ENCODE results near the gene FLVCR2. TPM values are rescaled to one million over a fixed set of nuclear protein-coding genes. Genes with fewer than 3 reads are reported as not detected.

The FLVCR2 gene
- total RNA-seq, 1 experiment from 2014 or later, result 3.2 TPM

DNA sequence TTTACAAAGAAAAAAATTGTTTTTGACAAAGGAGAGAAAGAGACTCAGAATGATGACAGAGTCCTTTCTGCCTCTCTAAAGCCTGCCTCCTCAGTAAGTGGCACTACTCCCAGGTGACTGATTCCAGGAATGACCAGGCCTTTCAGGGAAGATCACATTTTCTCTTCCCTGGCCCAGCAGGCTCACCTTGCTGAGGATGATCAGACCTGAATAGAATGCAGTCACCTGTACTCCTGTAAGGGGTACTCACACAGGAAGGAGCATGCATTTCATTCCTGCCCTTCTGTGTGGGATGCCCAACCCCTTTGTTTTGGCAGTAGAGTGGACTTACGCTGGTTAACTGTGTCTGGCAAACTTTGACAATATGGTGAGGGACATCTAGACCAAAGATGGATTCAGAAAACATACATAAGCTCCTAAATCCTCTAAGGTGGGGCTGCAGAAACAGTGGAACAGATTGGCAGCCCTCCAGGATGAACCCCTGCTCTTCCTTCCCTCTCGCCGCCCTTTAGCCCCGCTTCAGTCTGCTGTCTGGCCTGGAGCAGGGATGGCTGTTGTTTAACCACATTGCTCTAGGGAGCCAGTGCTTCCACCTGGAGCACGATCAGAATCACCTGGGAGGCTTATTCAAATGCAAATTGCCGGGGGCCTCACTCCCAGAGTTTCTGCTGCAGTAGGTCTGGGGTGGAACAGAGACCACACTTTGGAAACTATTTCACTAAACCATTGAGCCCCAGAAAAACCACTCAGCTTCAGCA, 52.5 kb downstream of the FLVCR2 start:
- no peak overlapping the region for H3K27ac Mint-ChIP-seq (ENCODE audit: low read depth, unreplicated experiment)
- CTCF ChIA-PET, result interaction anchor here (1.5 kb wide), 1 partner anchor 53 kb away, joined by 6 read pairs; no protein-coding TSS in a partner anchor
- TF ChIP-seq, protein P1, sequence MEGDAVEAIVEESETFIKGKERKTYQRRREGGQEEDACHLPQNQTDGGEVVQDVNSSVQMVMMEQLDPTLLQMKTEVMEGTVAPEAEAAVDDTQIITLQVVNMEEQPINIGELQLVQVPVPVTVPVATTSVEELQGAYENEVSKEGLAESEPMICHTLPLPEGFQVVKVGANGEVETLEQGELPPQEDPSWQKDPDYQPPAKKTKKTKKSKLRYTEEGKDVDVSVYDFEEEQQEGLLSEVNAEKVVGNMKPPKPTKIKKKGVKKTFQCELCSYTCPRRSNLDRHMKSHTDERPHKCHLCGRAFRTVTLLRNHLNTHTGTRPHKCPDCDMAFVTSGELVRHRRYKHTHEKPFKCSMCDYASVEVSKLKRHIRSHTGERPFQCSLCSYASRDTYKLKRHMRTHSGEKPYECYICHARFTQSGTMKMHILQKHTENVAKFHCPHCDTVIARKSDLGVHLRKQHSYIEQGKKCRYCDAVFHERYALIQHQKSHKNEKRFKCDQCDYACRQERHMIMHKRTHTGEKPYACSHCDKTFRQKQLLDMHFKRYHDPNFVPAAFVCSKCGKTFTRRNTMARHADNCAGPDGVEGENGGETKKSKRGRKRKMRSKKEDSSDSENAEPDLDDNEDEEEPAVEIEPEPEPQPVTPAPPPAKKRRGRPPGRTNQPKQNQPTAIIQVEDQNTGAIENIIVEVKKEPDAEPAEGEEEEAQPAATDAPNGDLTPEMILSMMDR (IDR thresholded peaks at IDR 0.05; ENCODE audit: unreplicated experiment), result no peak
- intact Hi-C loops (cut with micrococcal nuclease), result no loop called here
- no peaks in the 10 kb centered on the region for H3K27me3 Mint-ChIP-seq (ENCODE audit: insufficient read depth, unreplicated experiment)
- no peaks in the 10 kb centered on the region for H3K9me3 Mint-ChIP-seq (ENCODE audit: unreplicated experiment)
- no peaks in the 10 kb centered on the region for H3K36me3 Mint-ChIP-seq (ENCODE audit: insufficient read depth, unreplicated experiment)
- peaks cover 5% of the 10 kb centered on the region for H3K4me1 Mint-ChIP-seq (ENCODE audit: insufficient read depth, unreplicated experiment)
- no TSS peak for BruUV-seq (replicated peaks)
- POLR2A ChIA-PET, result no interaction called here
- H3K4me3 Mint-ChIP-seq (ENCODE audit: unreplicated experiment), result no peak overlapping the region
- no peak for DNase-seq (ENCODE audit: unreplicated experiment)

DNA sequence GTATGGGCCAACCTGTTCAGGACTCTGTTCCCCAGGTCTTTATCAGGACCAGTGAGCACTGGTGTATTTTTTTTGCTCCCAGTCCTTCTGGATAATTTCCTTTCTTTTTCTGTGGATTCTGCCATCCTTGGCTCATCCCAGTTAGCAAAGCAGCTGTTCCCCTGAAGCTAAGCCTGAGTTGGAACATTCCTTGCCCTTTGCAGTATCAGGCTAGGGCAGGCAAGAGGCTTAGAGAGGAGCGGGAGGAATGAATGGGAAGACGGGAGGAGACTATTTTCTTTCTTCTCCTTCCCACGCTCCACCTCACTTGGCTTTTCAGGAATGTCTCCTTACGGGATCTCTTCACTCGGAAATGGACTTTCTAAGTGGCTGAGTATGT, 53.0 kb downstream of the FLVCR2 start:
- no TSS peak for BruUV-seq (replicated peaks)

DNA sequence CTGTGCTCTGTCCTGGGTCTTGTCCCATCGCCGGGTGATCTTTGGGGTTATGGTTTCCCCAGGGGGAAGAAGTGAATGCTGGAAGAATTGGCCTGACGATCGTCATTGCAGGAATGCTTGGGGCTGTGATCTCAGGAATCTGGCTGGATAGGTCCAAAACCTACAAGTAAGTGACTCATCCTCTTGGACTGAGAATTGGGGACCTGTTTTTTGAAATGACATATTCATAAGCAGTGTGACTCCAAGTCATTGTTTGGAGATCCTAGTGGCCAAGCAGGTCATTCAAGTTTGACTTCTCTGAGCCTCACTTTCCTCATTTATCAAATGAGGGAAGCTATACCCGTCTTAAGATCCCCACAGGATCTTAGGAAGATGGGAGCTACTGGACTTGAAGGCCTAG, 56.4 kb downstream of the FLVCR2 start:
- H3K4me3 Mint-ChIP-seq (ENCODE audit: unreplicated experiment), result no peak overlapping the region
- TF ChIP-seq, protein P1 (IDR thresholded peaks at IDR 0.05; ENCODE audit: unreplicated experiment), result no peak
- H3K36me3 Mint-ChIP-seq (ENCODE audit: insufficient read depth, unreplicated experiment), result no peaks in the 10 kb centered on the region
- DNase-seq (ENCODE audit: unreplicated experiment), result no peak
- no peaks in the 10 kb centered on the region for H3K9me3 Mint-ChIP-seq (ENCODE audit: unreplicated experiment)
- POLR2A ChIA-PET, result interaction anchor here (0.7 kb wide), 1 partner anchor 811 kb away, joined by 4 read pairs; no protein-coding TSS in a partner anchor
- intact Hi-C loops (cut with micrococcal nuclease), result no loop called here
- no peak overlapping the region for H3K27ac Mint-ChIP-seq (ENCODE audit: low read depth, unreplicated experiment)
- BruUV-seq (replicated peaks), result no TSS peak
- H3K4me1 Mint-ChIP-seq (ENCODE audit: insufficient read depth, unreplicated experiment), result peaks cover 5% of the 10 kb centered on the region
- H3K27me3 Mint-ChIP-seq (ENCODE audit: insufficient read depth, unreplicated experiment), result no peaks in the 10 kb centered on the region
- CTCF ChIA-PET, result interaction anchor here (1.5 kb wide), 1 partner anchor 58 kb away, joined by 3 read pairs; no protein-coding TSS in a partner anchor

More for the DNA sequence above, 53.0 kb downstream of the FLVCR2 start:
- CTCF ChIA-PET, result interaction anchor here (0.7 to 1.5 kb wide), 3 partner anchors 22 to 54 kb away, joined by 3 to 6 read pairs (median 5); no protein-coding TSS in a partner anchor
- peaks cover 5% of the 10 kb centered on the region for H3K4me1 Mint-ChIP-seq (ENCODE audit: insufficient read depth, unreplicated experiment)
- H3K27me3 Mint-ChIP-seq (ENCODE audit: insufficient read depth, unreplicated experiment), result no peaks in the 10 kb centered on the region
- H3K4me3 Mint-ChIP-seq (ENCODE audit: unreplicated experiment), result no peak overlapping the region
- no peaks in the 10 kb centered on the region for H3K9me3 Mint-ChIP-seq (ENCODE audit: unreplicated experiment)
- DNase-seq (ENCODE audit: unreplicated experiment), result no peak
- TF ChIP-seq, protein P1 (IDR thresholded peaks at IDR 0.05; ENCODE audit: unreplicated experiment), result no peak
- POLR2A ChIA-PET, result no interaction called here
- intact Hi-C loops (cut with micrococcal nuclease), result no loop called here
- H3K27ac Mint-ChIP-seq (ENCODE audit: low read depth, unreplicated experiment), result no peak overlapping the region
- no peaks in the 10 kb centered on the region for H3K36me3 Mint-ChIP-seq (ENCODE audit: insufficient read depth, unreplicated experiment)

DNA sequence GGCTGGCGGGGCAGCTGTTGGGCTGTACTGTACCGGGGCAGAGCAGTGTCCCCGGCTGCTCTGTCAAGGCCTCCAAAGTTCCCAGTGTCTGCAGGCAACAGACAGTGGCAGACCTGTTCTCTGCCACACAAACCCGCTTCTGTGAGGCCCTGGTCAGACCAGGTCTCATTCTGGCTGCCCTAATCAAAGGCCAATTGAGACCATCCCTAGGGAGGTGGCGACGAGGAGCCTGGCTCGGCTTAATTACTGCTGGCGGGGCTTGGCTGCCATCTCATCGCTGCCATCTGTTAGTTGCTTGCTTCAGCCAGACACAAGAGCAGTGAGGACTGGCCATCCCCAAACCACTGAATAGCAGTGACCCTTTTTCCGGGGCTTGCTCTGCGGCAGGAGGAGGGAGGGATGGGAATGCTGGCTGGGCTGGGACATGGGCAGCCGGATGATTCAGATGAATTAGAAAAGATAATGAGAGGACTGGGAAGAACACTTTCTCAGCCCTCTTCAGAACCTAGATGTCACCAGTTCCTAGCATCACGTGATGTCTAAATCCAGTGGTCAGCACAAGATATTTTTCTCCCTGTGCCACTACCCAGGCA, 57.8 kb downstream of the FLVCR2 start:
- no TSS peak for BruUV-seq (replicated peaks)
- H3K36me3 Mint-ChIP-seq (ENCODE audit: insufficient read depth, unreplicated experiment), result peaks cover 1% of the 10 kb centered on the region
- H3K9me3 Mint-ChIP-seq (ENCODE audit: unreplicated experiment), result no peaks in the 10 kb centered on the region
- intact Hi-C loops (cut with micrococcal nuclease), result no loop called here
- no peak for DNase-seq (ENCODE audit: unreplicated experiment)
- ChIA-PET POLR2A (no interaction called here), CTCF (interaction anchor here (0.7 to 1.0 kb wide), 3 partner anchors 18 to 31 kb away, joined by 3 to 4 read pairs (median 3); no protein-coding TSS in a partner anchor)
- TF ChIP-seq, protein P1 (IDR thresholded peaks at IDR 0.05; ENCODE audit: unreplicated experiment), result no peak
- no peaks in the 10 kb centered on the region for H3K27me3 Mint-ChIP-seq (ENCODE audit: insufficient read depth, unreplicated experiment)
- H3K4me3 Mint-ChIP-seq (ENCODE audit: unreplicated experiment), result no peak overlapping the region
- H3K4me1 Mint-ChIP-seq (ENCODE audit: insufficient read depth, unreplicated experiment), result peaks cover 5% of the 10 kb centered on the region
- no peak overlapping the region for H3K27ac Mint-ChIP-seq (ENCODE audit: low read depth, unreplicated experiment)

All from MCF 10A (cell line).